Colonic mucosa (tissue), 4 donors: Measurements from ENCODE around the gene FKBP11. TPM values are rescaled to one million over a fixed set of nuclear protein-coding genes. Genes with fewer than 3 reads are reported as not detected.

Source experiments
- DNase-seq: peaks from one replicate; pipeline ENCODE4 v3.0.0-alpha.2; 2020
- H3K27ac ChIP-seq: fragments of 200-600 bp; one replicate; pipeline ENCODE4 v1.8.0; 2021
- H3K27me3 ChIP-seq: fragments of 200-600 bp; one replicate; pipeline ENCODE4 v1.8.0; 2021
- H3K36me3 ChIP-seq: fragments of 200-600 bp; one replicate; pipeline ENCODE4 v1.8.0; 2021
- H3K4me1 ChIP-seq: fragments of 200-600 bp; one replicate; pipeline ENCODE4 v1.8.0; 2021; ENCODE audit warnings: mild to moderate bottlenecking
- H3K4me3 ChIP-seq: fragments of 200-600 bp; one replicate; pipeline ENCODE4 v1.8.0; 2021
- H3K9ac ChIP-seq, 2 donors: one replicate each; pipeline ENCODE4 v1.7.0; 2013; ENCODE audit warnings: control low read depth in 2 of 2, low read depth in 2 of 2, low read length in 2 of 2
- H3K9me3 ChIP-seq: fragments of 200-600 bp; one replicate; pipeline ENCODE4 v1.8.0; 2021
- CTCF ChIP-seq: fragments of 200-600 bp; IDR thresholded peaks from one replicate; pipeline ENCODE4 v1.8.0; 2022; ENCODE audit warnings: antibody characterized with exemption, mild to moderate bottlenecking
- intact Hi-C: fragments of 100-400 bp; cut with DNase I; formaldehyde crosslinking; loops from one replicate; pipeline ENCODE4 v1.14.1; 2022
- total RNA-seq, 2 donors: library from RNA; stranded (reverse); fragmentation: NEBNext Ultra II Directional in 1 of 2; extraction: Animal tissue kit (Norgen Biotek cat#: 25700) in 1 of 2; gene quantifications; one replicate each; pipeline ENCODE4 v1.2.1, GENCODE V29; 2021
- donor health status: healthy.
- donor health status: DM: no; HTN: no; CAD: no.
- donor health status: DM: no; HTN: no; CAD: no.

Gene FKBP11
- total RNA-seq, 2 donors from 2014 or later: 33.7 to 47.4 TPM

DNA sequence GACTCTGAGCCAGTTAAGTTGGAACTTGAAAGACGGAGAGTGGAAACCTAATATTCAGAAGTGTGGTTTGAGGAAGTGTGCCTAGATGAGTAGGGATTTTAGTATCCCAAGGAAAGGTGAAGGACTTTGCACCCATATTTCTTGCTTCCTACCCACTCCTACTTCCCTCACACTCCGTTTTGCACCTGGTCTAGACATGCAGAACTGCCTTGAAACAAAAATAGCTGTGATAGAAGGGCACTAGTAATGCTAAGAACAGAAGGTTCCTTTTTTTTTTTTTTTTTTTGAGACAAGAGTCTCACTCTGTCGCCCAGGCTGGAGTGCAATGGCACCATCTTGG lies 32.7 kb upstream of the FKBP11 start:
- no peaks in the 10 kb centered on the region for H3K27me3 ChIP-seq
- H3K4me3 ChIP-seq: peak overlapping the region; percentile 92
- H3K9ac ChIP-seq: peak overlapping the region in 1 of 2 donors; percentile 95
- no peak for DNase-seq
- TF ChIP-seq CTCF: no peak
- no peaks in the 10 kb centered on the region for H3K36me3 ChIP-seq
- no peaks in the 10 kb centered on the region for H3K9me3 ChIP-seq
- intact Hi-C loops: no loop called here
- H3K27ac ChIP-seq: peak overlapping the region; percentile 88
- peaks cover 7% of the 10 kb centered on the region for H3K4me1 ChIP-seq

DNA sequence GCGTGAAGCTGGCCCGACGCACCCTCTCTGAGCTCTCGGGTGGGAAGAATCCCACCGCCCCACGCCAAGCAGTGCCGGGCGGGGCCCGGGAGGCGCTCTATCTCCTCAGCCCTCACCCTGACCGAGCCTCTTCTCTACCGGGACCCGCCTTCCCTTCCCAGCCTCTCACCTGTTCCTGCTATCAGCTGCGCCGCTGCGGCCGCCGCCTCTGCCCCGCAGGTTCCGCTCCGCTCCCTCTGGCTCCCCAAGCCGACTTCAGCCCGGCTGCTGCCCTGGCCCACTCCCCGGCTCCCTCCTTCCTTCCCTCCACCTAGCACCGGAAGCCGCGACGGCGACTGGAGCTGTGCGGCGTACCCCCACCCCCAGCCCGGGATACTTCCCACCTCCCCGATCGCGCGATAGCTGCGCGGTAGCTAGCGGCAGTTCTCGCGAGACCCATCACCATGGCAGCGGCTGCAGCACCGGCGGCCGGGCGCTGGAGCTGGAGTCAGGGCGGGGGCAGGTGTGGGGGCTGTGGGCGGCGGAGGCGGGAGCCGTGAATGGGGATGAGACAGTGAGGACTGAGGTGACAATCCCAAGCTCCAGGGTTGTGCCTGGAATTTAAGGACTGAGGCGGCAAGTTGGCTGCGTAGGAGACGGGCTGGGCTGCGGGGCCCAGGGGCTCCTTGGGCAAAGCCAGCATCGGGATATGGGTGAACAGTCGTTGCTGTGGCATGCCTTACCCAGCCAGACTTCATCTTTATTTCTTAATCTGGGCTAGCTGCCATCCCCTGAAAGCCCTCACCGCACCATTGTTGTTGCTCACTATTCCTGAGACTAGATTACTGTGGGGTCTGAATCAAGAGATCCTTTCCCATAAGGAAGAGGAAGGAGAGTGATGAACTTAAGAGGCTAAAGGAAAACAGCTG lies 32.1 kb upstream of the FKBP11 start, which contains the start of gene ARF3:
ARF3 (minus strand) TSS at position 347 of the 908 bp plus-strand sequence. CDS start 16,392 bp downstream, outside the sequence.
- Histone ChIP-seq H3K4me3 (peak within 1 kb of the TSS; percentile 92), H3K27ac (peak within 1 kb of the TSS; percentile 88), H3K9me3 (no peaks in the 10 kb centered on the region), H3K27me3 (no peaks in the 10 kb centered on the region), H3K9ac (peak within 1 kb of the TSS; percentile 90 to 95), H3K4me1 (peaks cover 7% of the 10 kb centered on the region), H3K36me3 (no peaks in the 10 kb centered on the region)
- no peak for TF ChIP-seq CTCF
- intact Hi-C loops: no loop called here
- peak; percentile 96 for DNase-seq

DNA sequence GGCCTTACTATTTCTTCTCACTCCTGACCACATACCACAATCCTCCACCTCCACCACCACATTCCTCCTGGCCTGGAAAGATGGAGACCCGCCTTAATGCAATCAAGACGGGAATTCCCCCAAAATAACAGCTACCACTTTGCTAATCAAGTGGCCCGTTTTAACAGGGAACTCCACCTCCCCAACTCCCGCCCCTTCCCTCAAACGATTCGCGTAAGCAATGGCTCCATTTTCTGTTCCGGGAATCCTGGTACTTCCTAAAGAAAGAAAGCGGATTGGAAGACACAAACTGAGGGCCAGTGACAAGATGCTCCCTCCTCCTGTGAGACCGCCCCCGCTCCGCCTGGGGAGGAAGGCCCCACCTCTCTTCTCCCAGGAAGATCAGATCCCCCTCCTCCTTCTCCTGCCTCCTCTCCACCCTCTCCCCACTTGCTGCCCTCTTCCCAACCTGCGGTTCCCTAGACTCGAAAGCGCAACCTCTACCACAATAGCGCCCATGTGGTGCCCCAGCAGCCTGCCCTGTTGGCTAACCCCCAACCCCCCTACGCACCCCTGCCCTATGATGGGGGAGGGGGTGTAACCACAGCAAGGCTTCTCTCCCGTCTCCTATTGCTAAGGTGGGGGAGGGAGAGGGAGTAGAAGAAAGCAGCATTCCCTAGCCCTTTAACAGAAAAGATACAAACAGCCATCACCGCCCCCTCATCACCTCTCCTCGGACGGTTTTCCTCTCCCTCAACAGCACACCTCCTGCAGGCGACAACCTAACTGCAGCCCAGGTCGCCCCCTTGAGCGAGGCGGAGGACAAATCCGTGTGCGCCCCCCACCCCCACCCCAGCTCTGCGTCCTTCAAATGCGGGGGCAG lies 31.2 kb upstream of the FKBP11 start:
- peak overlapping the region; percentile 90 to 95 for H3K9ac ChIP-seq
- no peaks in the 10 kb centered on the region for H3K36me3 ChIP-seq
- no peaks in the 10 kb centered on the region for H3K9me3 ChIP-seq
- DNase-seq: peak; percentile 90
- H3K27me3 ChIP-seq: no peaks in the 10 kb centered on the region
- H3K27ac ChIP-seq: peak overlapping the region; percentile 88
- no peak for TF ChIP-seq CTCF
- peak overlapping the region; percentile 92 for H3K4me3 ChIP-seq
- intact Hi-C loops: no loop called here
- peaks cover 7% of the 10 kb centered on the region for H3K4me1 ChIP-seq

- intact Hi-C loops: no loop called here
- peaks cover 7% of the 10 kb centered on the region for H3K4me1 ChIP-seq
- no peak for TF ChIP-seq CTCF
- H3K9me3 ChIP-seq: no peaks in the 10 kb centered on the region
- no peak overlapping the region for H3K9ac ChIP-seq
- no peaks in the 10 kb centered on the region for H3K36me3 ChIP-seq
- DNase-seq: no peak
- no peak overlapping the region for H3K4me3 ChIP-seq
- no peaks in the 10 kb centered on the region for H3K27me3 ChIP-seq
- peak overlapping the region; percentile 88 for H3K27ac ChIP-seq
These were observed 29.7 kb upstream of the FKBP11 start for GRCh38 chr12:48954841-48955501.

DNA sequence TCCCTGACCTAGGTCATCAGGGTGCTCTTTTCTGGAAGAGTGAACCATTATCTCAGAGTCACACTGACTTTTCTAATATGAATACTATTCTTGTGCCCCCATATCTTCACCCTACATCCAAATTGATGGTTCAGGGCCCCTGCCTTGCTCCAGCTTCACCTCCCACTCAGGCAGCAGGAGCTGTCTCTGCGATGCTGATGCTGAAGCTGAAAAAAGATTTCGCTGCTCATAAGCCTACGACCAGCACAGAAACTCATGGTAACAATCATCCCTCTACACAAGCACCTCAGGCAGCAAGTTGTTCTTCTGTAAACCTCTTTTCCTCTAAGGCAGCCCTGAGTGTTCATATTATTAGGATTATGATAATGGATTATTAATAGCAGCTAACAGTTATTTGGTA lies 28.8 kb upstream of the FKBP11 start:
- no peaks in the 10 kb centered on the region for H3K36me3 ChIP-seq
- TF ChIP-seq CTCF: no peak
- H3K4me3 ChIP-seq: no peak overlapping the region
- no peak for DNase-seq
- no peaks in the 10 kb centered on the region for H3K27me3 ChIP-seq
- H3K27ac ChIP-seq: no peak overlapping the region
- intact Hi-C loops: no loop called here
- no peaks in the 10 kb centered on the region for H3K9me3 ChIP-seq
- H3K9ac ChIP-seq: no peak overlapping the region
- H3K4me1 ChIP-seq: peaks cover 7% of the 10 kb centered on the region
